GM21576 (cell line): ENCODE measurements around the gene PPFIBP1.
A peak's percentile ranks its signal among the peaks of the same experiment; 100 is the strongest.

Source experiments
- ATAC-seq: cut with Tn5 transposase; IDR thresholded peaks from one replicate; pipeline ENCODE4 v1.9.1; 2021; ENCODE audit warnings: mild to moderate bottlenecking, moderate library complexity; ENCODE audit not compliant: unreplicated experiment

The PPFIBP1 gene

DNA sequence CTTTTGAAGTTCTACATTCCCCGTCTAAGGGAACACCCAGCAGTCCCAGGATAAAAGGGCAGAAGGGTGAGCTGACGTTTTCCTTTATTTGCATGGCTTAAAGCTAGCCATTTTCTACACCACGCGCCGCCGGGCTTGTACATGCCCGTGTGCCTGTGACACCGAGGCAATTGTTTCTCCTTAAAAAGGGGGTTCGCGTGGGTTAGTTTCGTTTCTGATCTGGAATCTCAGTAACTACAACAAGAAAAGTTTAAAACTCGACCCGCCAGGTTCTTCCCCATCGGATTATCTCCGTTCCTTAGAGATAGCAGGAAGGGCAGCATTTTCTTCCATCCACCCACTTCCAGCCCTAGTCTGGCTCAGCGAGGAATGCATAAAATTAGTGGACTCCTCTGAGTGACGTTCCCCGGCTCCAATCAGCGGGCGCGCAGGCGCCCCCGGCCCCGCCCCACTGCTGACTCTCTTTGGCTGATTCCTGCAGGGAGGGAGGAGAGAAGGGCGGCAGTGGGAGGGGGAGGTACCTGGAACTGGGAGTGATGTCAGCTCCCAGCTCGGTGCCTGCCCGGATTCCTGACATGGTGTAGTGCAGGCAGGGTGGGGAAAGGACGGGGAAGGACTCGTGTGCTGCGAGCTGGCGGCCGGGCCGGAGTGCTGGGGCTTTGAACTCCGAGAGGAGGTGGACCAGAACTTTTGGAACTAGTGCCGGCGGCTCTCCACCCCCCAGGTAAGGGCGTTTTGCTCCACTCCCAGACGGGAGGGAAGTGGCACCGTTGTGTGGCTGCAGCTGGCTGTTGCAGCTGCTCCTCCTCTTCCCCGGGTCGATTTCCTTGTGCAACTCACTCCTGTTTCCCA, at the start of gene PPFIBP1:
Gene PPFIBP1, plus strand, starts transcription at position 565 of the 852 bp plus-strand sequence. CDS start 109,191 bp downstream, outside the sequence.
- peak; percentile 92 for ATAC-seq

DNA sequence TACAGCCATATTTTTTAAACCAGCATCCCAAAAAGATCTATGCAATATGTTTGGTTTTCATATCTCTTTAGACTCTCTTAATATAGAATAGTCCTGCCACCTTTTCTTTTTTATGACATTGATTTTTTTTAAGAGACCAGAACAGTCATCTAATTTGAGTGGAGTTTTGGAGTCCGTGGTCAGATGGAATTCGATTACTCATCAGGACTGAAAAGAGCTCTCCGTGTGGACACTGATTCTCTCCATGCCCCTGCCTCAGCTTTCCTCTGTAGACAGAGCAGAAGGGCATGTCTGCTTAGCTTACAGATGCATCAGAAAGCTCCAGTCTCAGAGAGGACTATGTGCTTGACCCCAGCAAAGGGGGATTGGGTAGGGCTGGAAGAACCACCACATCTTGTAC, 49.7 kb upstream of the PPFIBP1 start:
- no peak for ATAC-seq

DNA sequence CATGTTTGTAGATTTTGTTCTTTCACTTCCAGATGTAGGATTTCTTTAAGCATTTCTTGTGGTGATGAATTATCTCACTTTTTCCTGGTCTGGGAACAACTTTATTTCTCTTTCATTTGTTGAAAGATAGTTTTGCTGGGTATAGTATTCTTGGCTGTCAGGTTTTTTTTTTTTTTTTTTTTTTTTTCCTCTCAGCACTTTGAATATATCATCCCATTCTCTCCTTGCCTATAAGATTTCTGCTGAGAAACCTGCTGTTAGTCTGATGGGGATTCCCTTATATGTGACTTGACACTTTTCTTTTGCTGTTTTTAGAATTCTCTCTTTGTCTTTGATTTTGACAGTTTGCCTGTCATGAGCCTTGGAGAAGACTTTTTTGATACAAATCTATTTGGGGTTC, 47.0 kb upstream of the PPFIBP1 start:
- no peak for ATAC-seq

DNA sequence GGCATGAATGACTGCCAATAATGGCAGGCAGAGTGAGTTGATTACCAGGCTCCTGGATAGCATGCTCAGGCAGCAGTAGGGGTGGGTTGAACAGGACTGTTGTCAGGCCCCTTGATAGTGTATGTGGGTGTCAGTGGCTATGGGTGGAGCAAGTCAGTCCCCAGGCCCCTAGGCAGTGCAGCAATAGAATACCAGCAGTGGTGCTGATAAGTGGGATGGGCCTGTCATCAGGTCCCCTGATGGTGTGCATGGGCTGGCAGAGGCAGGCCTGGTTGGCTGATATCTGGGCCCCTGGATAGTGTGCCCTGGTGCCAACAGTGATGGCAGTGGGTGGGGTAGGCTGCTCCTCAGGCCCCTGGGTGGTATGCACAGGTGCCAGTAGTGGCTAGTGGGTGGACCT, 45.1 kb upstream of the PPFIBP1 start:
- no peak for ATAC-seq

DNA sequence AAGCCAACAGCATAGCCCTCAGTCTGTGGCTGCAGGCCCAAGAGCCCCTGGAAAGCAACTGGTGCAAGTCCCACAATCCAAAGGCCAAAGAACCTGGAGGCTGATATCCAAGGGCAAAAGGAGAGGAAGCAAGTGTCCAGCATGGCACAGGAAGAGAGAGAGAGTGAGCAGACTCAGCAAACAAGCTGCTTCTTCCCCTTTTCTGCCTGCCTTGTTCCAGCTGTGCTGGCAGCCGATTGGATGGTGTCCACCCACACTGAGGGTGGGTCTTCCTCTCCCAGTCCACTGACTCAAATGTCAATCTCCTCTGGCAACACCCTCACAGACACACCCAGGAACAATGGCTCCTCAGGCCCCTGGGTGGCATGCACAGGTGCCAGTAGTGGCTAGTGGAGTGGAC, 44.0 kb upstream of the PPFIBP1 start:
- no peak for ATAC-seq

DNA sequence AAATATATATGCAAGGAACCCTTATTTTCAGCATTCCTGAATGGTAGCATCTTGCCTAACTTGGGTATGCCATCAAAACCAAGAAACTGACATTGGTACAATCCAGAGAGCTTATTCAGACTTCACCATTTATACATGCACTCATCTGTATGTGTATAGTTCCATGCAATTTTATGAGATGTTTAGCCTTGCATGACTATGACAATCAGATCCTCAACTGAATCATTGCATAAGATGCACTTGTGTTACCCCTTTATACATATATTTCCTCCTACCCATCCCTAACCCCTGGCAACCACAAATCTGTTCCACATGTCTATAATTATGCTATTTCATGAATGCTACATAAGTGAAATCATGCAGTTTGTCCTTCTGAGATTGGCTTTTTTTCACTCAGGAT, 37.0 kb upstream of the PPFIBP1 start:
- ATAC-seq: no peak

DNA sequence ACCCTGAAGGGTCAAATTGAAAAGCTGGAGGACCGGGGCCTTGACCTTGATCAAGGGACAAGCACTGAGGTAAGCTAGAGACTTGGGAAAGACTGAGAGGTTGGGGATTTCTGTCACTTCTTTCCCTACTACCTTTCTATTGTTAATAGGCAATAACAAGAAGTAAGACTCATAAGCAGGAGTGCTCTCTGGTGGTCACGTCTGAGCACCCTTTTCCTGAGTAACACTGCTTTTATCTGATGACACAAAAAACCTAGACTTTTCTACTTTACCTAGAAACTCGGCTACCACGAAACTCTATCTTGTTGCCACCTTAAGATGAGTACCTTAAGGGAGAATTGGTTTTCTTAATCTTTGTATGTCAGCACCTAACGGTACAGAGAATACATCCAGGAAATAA, 35.5 kb upstream of the PPFIBP1 start:
- ATAC-seq: no peak

DNA sequence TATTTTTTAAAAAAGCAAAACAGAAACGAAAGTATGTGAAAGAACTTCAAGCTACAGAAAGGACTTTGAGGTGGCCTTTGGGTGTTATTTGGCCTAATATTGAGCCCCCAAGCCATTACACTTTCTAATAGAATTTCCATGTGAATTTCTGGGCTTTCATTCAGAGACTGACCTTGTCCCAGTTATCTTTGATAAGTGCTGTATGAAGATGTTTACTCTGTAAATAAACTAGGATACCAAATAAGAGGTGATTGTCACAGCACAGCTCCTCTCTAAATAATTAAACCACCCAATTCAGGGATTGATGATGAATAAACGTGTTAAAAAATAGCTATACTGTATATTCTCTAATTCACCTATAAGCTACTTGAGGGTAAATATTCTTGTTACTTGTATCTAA, 32.8 kb upstream of the PPFIBP1 start:
- ATAC-seq: no peak

DNA sequence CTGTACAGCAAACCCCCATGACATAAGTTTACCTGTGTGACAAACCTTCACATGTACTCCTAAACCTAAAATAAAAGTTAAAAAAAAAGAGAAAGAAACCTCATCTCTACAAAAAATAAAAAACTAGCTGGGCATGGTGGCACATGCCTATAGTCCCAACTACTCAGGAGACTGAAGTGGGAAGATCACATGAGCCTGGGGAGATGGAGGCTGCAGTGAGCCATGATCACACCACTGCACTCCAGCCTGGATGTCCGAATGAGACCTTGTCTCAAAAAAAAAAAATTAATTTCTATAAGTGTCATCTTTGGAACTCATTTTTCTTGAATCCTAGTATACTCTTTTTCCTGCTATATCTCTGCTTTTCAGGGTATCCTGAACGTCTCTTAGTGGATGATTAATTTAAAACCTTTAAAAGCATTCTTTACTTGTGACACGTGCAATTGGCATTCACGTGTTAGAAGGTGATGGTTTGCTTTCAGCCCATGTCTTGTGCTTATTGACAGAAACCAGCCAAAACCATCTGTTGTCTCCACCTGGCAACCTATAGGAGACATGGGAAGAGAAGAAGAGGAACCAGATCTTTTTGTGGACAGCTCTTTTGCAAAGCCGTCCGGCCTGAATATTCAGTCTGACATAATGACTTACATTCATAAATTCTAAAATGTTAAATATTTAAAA, 30.6 kb upstream of the PPFIBP1 start:
- no peak for ATAC-seq

DNA sequence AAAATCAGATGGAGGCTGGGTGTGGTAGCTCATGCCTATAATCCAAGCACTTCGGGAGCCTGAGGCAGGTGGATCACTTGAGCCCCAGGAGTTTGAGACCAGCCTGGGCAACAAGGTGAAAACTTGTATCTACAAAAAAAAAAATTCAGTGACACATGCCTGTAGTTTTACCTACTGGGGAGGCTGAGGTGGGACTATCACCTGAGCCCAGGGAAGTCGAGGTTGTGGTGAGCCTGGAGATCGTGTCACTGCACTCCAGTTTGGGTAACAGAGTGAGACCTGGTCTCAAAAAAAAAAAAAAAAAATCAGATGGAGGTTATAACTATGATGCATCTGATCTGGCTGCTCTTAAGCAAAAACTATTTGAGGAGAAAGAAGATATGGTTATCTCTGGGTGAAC, 26.6 kb upstream of the PPFIBP1 start:
- no peak for ATAC-seq

DNA sequence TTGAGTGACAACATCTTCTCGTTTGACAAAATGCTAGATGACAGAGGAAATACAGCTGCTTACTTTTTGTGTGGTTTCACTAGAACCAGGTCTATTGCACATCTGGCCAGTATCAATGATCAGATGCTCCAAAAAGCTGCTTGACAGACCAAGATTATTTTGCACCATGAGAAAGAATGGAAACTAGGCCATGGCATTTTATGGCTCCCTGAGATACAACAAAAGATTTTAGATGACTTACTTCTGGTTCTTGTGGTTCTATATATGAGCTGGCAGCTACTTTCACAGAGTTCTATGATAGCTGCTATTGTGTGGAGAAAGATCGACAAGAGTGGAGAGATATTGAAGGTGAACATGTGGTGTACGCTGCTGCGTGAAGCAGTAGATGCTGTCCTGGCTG, 25.9 kb upstream of the PPFIBP1 start:
- no peak for ATAC-seq

DNA sequence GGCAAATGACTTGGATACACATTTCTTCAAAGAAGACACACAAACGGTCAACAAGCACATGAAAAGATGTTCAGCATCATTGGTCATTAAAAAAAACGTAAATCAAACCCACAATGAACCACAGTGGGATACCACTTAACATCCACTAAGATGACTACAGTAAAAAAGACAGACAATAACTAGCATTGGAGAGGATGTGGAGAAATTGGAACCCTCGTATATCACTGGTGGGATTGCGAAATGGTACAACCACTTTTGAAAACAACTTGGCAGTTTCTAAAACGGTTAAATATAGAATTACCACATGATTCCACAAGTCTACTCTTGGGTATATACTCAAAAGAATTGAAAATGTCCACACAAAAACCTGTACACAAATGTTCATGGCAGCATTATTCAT, 25.2 kb upstream of the PPFIBP1 start:
- no peak for ATAC-seq

DNA sequence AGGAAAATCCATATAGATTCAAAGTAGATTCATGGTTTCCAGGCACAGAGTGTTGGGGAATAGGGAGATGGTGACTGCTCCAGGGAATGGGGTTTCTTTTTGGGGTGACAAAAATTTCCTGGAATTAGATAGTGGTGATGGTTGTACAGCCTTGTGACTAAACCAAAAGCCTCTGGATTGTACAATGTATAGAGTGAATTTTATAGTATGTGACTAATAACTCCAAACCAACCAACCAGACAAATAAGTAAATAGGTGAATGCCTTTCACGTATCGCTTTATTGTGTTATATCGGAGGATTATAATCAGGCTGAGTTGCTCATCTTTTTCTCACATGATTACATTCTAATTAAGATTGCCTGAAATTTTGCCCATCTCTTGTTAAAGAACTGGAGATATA, 24.6 kb upstream of the PPFIBP1 start:
- no peak for ATAC-seq

DNA sequence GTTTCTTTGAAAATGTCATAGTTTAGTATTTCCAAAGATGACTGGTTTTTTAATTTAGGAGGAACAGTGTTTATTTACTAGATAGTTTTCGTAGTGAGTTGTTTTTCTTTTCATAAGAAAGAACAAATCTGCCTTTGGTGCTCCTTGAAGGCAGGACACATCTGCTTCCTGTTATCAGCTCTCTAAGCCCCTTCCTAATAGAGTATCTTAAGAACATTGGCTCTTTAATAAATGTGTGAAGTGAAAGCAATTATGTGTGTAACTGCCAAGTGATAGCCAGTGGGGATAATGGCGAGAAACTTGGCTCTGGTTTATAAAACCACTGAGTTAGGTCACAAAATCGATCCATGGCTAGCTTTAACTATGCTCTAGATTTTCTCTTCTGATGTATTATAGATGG, 23.5 kb upstream of the PPFIBP1 start:
- no peak for ATAC-seq

DNA sequence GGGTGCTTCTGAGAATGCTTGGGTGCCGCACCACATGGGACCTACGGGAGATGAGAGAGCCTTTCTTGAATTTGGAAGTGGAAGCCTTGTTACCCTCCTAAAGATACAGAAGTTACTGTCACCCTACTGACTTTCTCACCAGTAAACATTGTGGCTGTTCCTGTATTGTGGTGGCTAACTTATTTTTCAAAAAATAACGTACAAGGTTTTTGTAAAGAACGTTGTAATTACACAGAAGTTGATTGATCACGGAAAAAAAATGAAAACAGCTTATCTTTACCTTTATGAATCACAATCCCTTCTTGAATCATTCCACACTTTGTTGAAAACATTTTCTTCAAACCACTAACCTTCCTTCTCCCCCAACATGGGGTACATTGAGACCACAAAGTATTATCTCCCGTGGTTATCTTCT, 22.0 kb upstream of the PPFIBP1 start:
- no peak for ATAC-seq

DNA sequence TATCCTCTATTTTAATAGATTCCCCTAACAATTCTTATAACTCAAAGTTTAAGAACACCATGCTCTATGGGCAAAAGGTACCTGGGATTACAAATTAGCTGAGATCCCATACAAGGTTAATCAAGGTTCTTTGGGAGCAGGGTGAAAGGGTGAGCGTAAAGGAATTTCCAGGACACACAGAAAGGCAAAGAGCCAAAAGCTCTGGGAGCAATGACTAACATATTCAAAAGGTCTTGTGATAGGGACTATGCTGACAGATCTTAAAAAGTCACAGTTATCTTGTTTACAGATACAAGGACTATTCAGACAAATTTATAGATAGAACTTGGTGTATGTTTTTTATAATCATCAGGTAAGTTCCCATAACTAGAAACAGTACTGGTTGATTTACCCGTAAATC, 19.5 kb upstream of the PPFIBP1 start:
- ATAC-seq: no peak

DNA sequence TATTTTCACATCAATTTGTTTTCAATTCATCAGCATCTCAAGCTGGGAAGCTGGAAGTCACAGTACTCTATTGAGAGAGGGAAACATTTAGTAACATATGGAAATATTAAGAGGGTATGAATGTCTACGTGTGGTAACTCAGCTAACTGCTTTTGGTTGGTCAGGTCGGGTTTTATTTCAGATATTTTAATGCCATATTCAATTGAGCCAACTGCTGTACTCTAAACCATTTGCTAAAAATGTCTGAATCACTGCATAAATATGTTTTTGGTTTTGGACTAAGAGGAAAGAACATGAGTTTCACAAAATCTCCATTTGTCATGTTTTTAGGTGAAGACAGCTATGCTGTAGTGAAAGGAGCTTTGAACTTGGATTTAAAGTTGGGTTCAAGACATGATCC, 18.9 kb upstream of the PPFIBP1 start:
- ATAC-seq: no peak

DNA sequence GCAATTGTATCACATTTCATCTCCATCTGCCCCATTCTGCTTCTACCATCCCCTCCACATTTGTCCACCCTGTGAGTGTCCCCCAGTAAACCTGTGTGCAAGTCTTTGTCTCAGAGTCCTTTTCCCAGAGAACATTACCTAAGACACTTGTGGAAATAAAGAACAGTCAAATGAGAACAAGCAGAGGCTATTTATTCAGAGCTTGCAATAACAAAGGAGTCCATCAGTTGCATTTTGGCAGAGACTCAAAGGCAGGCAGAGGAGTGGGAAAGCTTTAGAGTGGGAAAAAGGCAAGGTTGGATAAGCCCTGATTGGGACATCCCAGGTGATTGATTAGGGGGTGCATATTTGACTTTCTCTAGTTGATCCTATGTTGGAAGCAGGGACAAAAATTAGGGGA, 18.2 kb upstream of the PPFIBP1 start:
- ATAC-seq: no peak

DNA sequence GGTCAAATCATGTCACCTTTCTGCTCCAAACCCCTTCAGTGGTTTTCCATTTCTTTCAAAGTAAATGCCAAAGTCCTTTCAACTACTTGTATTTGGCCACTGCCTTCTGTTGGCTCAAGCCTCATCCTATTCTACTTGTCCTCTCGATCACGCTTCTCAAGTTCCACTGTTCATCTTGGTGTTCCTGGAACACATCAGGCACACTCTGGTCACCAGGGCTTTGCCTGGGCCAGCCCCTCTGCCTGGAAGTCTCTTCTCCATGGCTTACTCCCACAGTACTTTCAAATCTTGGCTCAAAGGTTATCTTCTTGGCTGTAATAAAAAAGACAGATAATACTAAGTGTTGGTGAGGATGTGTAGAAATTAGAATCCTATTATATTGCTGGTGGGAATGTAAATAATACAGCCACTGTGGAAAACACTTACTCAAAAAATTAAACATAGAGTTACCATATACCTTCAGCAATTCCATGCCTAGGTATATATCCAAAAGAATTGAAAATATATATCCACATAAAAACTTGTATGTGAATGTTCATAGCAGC, 17.3 kb upstream of the PPFIBP1 start:
- no peak for ATAC-seq

DNA sequence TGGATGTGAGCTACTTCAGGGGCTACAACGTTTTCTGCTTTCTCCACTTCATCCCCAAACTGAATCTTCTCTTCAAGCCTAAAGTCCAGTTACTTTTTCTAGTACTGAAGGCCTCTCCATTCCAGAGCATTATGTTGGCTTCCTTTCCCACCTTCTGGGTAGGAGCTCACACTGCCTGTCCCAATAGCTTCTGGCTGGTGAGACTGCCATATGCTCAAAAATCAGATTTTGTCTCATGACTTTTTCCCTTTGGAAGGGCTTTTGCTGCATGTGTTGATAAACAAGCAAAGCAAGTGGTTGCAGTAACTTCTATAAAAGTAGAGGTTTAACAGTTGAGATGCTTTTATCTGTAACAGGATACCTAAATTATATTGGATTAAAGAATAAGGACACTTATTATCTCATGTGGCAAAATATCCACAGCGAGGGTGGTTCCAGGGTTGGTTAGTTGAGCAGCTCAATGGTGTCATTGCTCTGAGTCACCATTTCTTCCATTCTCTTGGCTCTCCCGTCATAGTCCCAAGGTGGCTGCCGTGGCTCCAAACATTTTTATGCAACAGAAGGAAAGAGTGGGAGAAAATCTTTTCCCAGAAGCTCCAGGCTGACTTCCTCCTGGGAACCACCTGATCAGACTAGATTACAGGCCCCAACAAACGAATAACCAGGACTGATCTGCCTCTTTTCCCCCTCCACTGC, 15.1 kb upstream of the PPFIBP1 start:
- ATAC-seq: no peak

DNA sequence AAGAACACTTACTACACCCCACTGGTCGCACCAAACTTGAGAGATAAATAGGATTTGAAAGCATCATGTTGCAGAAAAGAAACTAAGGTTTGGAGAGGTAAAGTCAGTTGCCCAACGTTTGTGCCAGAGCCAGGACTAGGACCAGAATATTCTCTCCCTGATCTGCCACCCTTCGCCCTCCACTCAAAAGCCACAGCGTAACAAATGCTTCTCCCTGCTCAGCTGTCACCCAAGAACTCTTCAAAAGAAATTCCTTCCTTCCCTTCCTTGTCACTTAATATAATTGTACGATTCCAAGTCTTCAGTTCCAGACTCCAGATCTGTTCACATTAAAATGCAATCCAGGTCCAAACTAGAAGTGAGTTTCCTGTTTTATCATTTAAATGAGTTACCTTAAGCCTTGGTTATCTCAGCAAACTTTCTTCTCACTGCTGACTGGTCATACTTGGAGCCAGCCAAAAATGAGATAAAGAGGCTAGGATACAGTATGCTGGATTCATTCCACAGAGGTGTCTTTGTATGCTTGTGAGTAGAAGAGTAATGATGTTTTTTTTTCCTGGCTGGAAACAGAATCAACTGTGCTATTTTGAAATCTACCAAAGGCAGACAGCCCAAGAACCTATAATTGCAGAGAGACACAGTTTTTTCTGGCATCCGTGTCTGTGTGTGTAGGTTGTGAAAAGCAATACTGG, 12.8 kb upstream of the PPFIBP1 start:
- ATAC-seq: no peak
